Measurements from ENCODE around the gene CT45A1. TPM values are rescaled to one million over a fixed set of nuclear protein-coding genes. Genes with fewer than 3 reads are reported as not detected.
"Not testable (repeated sequence)": the region's sequence is repeated elsewhere in the genome, so short reads cannot be mapped to it uniquely, and the experiment has no call there.

CT45A1 gene
- total RNA-seq, 1 experiment from 2014 or later: not detected

DNA sequence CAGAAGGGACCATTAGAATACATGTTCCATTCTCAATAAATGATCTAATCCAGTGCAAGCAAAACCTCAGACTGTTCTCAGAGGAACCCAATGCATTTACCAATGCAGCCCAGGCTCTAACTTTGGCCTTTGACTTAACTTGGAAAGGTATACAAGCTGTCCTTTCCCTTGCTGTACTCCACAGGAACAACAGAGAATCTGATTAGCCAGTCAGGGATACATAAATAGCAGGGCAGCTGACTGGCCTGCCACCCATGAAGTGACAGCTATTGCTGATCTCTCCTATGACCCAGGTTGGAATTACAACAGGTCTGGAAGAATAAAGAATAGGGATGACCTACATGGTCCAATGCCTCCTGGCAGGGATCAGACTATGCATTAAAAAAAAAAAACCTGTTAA, 14.5 kb upstream of the CT45A1 start:
- intact Hi-C loops (cut with micrococcal nuclease; ENCODE audit: unreplicated experiment): no loop called here
- BruUV-seq (replicated peaks): no TSS peak
- CTCF ChIA-PET: no interaction called here
- Mint-ChIP-seq H3K4me3 (ENCODE audit: low read depth, unreplicated experiment) (no peak overlapping the region), H3K27ac (ENCODE audit: unreplicated experiment) (no peak overlapping the region), H3K4me1 (ENCODE audit: low read depth, unreplicated experiment) (no peaks in the 10 kb centered on the region), H3K36me3 (ENCODE audit: insufficient read depth, unreplicated experiment) (no peaks in the 10 kb centered on the region), H3K27me3 (ENCODE audit: unreplicated experiment) (peaks cover 18% of the 10 kb centered on the region), H3K9me3 (ENCODE audit: low read depth, unreplicated experiment) (peaks cover 3% of the 10 kb centered on the region)
- no peak for DNase-seq
- TF ChIP-seq, protein P1, sequence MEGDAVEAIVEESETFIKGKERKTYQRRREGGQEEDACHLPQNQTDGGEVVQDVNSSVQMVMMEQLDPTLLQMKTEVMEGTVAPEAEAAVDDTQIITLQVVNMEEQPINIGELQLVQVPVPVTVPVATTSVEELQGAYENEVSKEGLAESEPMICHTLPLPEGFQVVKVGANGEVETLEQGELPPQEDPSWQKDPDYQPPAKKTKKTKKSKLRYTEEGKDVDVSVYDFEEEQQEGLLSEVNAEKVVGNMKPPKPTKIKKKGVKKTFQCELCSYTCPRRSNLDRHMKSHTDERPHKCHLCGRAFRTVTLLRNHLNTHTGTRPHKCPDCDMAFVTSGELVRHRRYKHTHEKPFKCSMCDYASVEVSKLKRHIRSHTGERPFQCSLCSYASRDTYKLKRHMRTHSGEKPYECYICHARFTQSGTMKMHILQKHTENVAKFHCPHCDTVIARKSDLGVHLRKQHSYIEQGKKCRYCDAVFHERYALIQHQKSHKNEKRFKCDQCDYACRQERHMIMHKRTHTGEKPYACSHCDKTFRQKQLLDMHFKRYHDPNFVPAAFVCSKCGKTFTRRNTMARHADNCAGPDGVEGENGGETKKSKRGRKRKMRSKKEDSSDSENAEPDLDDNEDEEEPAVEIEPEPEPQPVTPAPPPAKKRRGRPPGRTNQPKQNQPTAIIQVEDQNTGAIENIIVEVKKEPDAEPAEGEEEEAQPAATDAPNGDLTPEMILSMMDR (IDR thresholded peaks at IDR 0.05; ENCODE audit: unreplicated experiment): no peak

DNA sequence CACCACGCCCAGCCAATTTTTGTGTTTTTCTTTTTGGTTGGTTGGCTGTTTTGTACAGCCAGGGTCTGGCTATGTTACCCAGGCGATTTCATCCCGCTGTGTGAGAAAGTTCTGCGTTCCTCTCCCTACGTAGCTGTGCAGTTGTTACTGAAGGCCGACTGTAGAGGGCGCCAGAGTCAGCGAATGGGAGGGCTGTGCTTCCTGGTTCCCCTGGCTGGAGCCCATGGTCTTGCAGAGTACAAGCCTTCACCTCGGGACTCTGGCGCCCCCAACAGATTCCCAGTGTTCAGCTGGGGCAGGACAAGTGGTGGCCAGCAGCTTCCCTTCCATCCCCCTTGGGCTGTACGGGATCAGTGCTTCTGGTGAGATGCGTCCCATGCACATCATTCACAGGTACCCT, 5.6 kb upstream of the CT45A1 start:
- TF ChIP-seq, protein P1 (IDR thresholded peaks at IDR 0.05; ENCODE audit: unreplicated experiment): no peak

DNA sequence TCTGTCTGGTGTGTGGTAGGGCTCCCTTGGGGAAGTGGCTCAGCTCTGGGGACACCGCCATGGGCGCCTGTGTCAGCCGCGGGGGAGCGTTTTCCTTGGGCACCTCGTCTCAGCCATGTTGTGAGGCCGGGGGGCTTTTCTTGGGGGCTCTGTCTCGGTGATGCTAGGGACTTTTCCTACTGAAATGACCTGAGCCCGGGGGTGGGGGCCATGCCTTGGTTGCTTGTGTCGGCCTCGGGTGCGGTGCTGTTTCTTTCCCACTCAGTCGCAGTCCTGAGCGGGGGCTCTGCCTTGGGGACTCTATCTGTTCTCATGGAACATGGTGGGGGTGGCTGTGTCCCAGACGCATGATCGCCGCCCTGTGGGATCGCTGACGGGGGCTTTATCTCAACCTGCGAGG, 356 bp downstream of the CT45A1 start:
- no TSS peak for BruUV-seq (replicated peaks)
- Mint-ChIP-seq H3K4me3 (ENCODE audit: low read depth, unreplicated experiment) (no peak overlapping the region), H3K36me3 (ENCODE audit: insufficient read depth, unreplicated experiment) (no peaks in the 10 kb centered on the region), H3K4me1 (ENCODE audit: low read depth, unreplicated experiment) (no peaks in the 10 kb centered on the region), H3K27ac (ENCODE audit: unreplicated experiment) (no peak overlapping the region), H3K9me3 (ENCODE audit: low read depth, unreplicated experiment) (peaks cover 5% of the 10 kb centered on the region), H3K27me3 (ENCODE audit: unreplicated experiment) (no peaks in the 10 kb centered on the region)
- DNase-seq: no peak
- intact Hi-C loops (cut with micrococcal nuclease; ENCODE audit: unreplicated experiment): no loop called here
- CTCF ChIA-PET: no interaction called here
- TF ChIP-seq, protein P1 (IDR thresholded peaks at IDR 0.05; ENCODE audit: unreplicated experiment): no peak

More for the DNA sequence above, 5.6 kb upstream of the CT45A1 start:
- Mint-ChIP-seq H3K36me3 (ENCODE audit: insufficient read depth, unreplicated experiment) (no peaks in the 10 kb centered on the region), H3K9me3 (ENCODE audit: low read depth, unreplicated experiment) (peaks cover 4% of the 10 kb centered on the region), H3K27me3 (ENCODE audit: unreplicated experiment) (no peaks in the 10 kb centered on the region), H3K4me3 (ENCODE audit: low read depth, unreplicated experiment) (no peak overlapping the region), H3K27ac (ENCODE audit: unreplicated experiment) (no peak overlapping the region), H3K4me1 (ENCODE audit: low read depth, unreplicated experiment) (no peaks in the 10 kb centered on the region)
- intact Hi-C loops (cut with micrococcal nuclease; ENCODE audit: unreplicated experiment): no loop called here
- CTCF ChIA-PET: no interaction called here
- DNase-seq: peak; percentile 9
- BruUV-seq (replicated peaks): no TSS peak

DNA sequence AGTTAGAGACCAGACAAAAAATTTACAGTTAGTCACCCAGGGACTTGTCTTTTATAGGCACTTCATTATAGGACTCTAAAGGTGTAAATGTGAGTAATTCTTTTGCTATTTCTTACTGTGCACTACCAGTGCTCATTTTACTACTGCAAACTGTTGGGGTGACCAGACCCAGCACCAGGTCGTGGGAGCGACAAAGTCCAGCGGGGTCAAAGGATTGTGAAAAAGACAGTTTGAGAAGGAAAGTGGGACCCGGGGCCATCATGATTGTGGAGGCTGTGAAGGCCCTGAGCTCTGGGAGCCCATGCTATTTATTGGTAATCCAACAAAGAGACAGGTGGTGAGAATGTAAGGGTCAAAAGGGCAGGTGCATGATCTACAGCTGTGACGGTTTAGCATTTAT, 21.2 kb downstream of the CT45A1 start:
- H3K9me3 Mint-ChIP-seq (ENCODE audit: low read depth, unreplicated experiment); H3K4me1 Mint-ChIP-seq (ENCODE audit: low read depth, unreplicated experiment); H3K27me3 Mint-ChIP-seq (ENCODE audit: unreplicated experiment); BruUV-seq (replicated peaks); DNase-seq; H3K4me3 Mint-ChIP-seq (ENCODE audit: low read depth, unreplicated experiment); H3K27ac Mint-ChIP-seq (ENCODE audit: unreplicated experiment); intact Hi-C loops (cut with micrococcal nuclease; ENCODE audit: unreplicated experiment); CTCF ChIA-PET; H3K36me3 Mint-ChIP-seq (ENCODE audit: insufficient read depth, unreplicated experiment): not testable (repeated sequence)

DNA sequence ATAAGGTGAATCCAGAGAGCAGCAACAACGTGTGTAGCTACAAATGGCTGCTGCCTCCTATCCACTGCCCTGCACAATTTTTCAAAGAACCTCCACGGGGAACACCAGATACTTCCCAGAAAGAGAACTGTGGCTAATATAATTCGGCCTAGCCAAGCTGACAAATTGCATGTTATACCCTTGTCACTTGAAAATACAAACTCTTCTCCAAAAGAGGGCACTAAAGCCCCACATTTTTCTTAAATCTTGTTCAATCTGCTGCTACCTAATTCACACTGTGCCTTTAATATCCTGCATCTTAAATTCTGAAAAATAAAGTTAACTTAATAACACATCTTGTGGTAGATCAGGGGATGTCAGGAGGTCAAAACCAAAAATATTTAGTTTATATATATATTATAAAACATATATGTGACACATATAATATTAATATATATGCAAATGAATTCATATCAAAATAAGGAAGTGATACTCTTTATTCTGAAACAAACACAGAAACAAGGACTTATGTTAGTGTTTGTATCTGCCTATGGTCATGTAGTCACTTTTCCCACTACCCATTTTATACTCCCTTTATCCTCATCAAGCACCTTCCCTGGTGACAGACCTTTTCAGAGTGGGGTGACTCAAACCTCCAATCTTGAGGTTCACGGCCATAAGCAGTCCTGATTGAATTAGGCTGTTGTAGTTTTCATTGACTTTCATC, 24.1 kb downstream of the CT45A1 start:
- Mint-ChIP-seq H3K27ac (ENCODE audit: unreplicated experiment) (no peak overlapping the region), H3K4me1 (ENCODE audit: low read depth, unreplicated experiment) (no peaks in the 10 kb centered on the region), H3K27me3 (ENCODE audit: unreplicated experiment) (no peaks in the 10 kb centered on the region), H3K4me3 (ENCODE audit: low read depth, unreplicated experiment) (no peak overlapping the region), H3K36me3 (ENCODE audit: insufficient read depth, unreplicated experiment) (no peaks in the 10 kb centered on the region), H3K9me3 (ENCODE audit: low read depth, unreplicated experiment) (no peaks in the 10 kb centered on the region)
- CTCF ChIA-PET: no interaction called here
- intact Hi-C loops (cut with micrococcal nuclease; ENCODE audit: unreplicated experiment): no loop called here
- TF ChIP-seq, protein P1 (IDR thresholded peaks at IDR 0.05; ENCODE audit: unreplicated experiment): no peak
- DNase-seq: no peak
- no TSS peak for BruUV-seq (replicated peaks)

Data from Calu3 (cell line).